Measurements from ENCODE around the gene KLC3.

DNA sequence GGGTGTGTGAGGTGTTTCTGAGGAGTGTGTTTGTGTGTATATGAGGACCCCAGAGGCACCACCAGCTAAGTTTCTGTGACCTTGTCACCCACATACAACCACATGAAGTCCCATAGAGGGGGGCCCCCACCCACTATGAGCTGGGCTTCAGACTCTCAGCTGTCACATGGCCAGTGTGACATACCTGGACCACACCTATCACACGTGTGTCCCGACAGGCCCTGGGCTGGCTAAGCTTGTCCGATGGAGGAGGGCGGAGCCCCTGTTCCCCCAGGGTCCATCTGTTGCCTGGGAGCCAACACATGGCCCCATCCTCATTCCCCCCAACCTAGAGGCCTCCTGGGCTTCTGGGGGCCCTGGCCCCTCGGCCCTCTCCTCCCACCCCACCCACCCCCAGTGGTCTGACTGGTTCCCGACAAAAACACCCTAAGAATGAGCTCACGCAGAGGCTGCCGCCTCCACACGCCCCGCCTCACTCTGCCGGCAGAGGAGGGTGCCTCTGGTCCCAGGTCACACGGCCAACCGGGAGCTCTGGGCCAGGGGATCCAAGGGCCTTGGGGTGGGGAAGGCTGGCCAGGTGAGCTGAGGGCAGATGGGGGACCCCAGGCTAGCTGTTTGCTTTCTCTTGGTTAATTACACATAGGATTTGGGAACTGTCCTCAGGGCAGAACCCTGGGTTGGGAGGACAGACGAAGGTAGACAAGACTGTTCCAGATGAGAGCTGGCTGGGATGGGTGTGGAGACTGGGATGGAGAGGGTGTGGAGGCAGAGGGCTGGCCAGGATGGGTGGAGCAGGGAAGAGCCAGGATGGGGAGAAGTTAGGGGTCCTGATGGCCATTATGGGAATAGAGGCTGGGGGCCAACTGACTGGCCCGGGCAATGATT, 4.3 kb downstream of the KLC3 start:
- TF ChIP-seq, protein P1, sequence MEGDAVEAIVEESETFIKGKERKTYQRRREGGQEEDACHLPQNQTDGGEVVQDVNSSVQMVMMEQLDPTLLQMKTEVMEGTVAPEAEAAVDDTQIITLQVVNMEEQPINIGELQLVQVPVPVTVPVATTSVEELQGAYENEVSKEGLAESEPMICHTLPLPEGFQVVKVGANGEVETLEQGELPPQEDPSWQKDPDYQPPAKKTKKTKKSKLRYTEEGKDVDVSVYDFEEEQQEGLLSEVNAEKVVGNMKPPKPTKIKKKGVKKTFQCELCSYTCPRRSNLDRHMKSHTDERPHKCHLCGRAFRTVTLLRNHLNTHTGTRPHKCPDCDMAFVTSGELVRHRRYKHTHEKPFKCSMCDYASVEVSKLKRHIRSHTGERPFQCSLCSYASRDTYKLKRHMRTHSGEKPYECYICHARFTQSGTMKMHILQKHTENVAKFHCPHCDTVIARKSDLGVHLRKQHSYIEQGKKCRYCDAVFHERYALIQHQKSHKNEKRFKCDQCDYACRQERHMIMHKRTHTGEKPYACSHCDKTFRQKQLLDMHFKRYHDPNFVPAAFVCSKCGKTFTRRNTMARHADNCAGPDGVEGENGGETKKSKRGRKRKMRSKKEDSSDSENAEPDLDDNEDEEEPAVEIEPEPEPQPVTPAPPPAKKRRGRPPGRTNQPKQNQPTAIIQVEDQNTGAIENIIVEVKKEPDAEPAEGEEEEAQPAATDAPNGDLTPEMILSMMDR (IDR thresholded peaks at IDR 0.05): no peak
- TF ChIP-seq POLR2A (IDR thresholded peaks at IDR 0.05): no peak
